Right cardiac atrium (tissue), 5 donors: ENCODE data around the gene MYO10. TPM values are rescaled to one million over a fixed set of nuclear protein-coding genes. Genes with fewer than 3 reads are reported as not detected.

ENCODE experiments used
- ATAC-seq, 2 donors: fragments of 200-7000 bp; cut with Tn5 transposase; one replicate each; pipeline versions ENCODE4 v1.8.0 to v1.9.1; 2020; ENCODE audit warnings: moderate library complexity in 2 of 2, mild to moderate bottlenecking in 1 of 2
- DNase-seq, 3 donors: peaks; one replicate each; pipeline ENCODE4 v3.0.0-alpha.2; 2020
- H3K27ac ChIP-seq: one replicate; pipeline ENCODE4 v1.5.1; 2013; ENCODE audit warnings: mild to moderate bottlenecking, low read length, control low read depth, moderate library complexity
- H3K27me3 ChIP-seq: one replicate; pipeline ENCODE4 v1.6.1; 2013; ENCODE audit not compliant: control insufficient read depth, insufficient read depth
- H3K4me1 ChIP-seq: one replicate; pipeline ENCODE4 v1.6.1; 2013; ENCODE audit warnings: low read length; ENCODE audit not compliant: control insufficient read depth, insufficient read depth
- H3K4me3 ChIP-seq: one replicate; pipeline ENCODE4 v1.5.1; 2013; ENCODE audit warnings: low read length, control low read depth
- H3K9me3 ChIP-seq: one replicate; pipeline ENCODE4 v1.6.1; 2013; ENCODE audit warnings: low read length; ENCODE audit not compliant: control insufficient read depth
- WGBS: extraction: QIAGEN DNeasy Blood & Tissue Kit; methylation state at CpG from one replicate; pipeline ENCODE4 v1.1.7; 2013; 5-methylcytosine and 5-hydroxymethylcytosine counted together
- intact Hi-C, 4 donors: fragments of 100-400 bp; cut with DNase I; formaldehyde crosslinking; loops; one replicate each; pipeline versions ENCODE4 v1.11.0 to v1.14.0; 2022 to 2023
- polyA plus RNA-seq: library from polyadenylated mRNA; stranded (reverse); fragments of 200-250 nt; gene quantifications from one replicate; pipeline ENCODE4 v1.2.3, GENCODE V29; 2013
- total RNA-seq, 4 donors: library from RNA; stranded (reverse); fragmentation: NEBNext Ultra II Directional; extraction: Animal tissue kit (Norgen Biotek cat#: 25700); gene quantifications; one replicate each; pipeline ENCODE4 v1.2.1, GENCODE V29; 2021
- donor health status: healthy with polysubstance abuse.
- donor health status: DM: no; HTN: yes; CAD: no.
- donor health status: DM: no; HTN: no; CAD: no.
- donor health status: DM: no; HTN: yes; CAD: no; lungs with severe emphysema.
- donor health status: DM: yes; HTN: yes; CAD: no.

Gene MYO10
- total and polyA plus RNA-seq, 5 donors = 2.1 to 4.3 (median 3.1) TPM

- Histone ChIP-seq H3K27ac (peak overlapping the region; percentile 32), H3K4me3 (no peak overlapping the region), H3K27me3 (no peaks in the 10 kb centered on the region), H3K9me3 (no peaks in the 10 kb centered on the region), H3K4me1 (peaks cover 9% of the 10 kb centered on the region)
- ATAC-seq (no peak), DNase-seq (no peak)
- intact Hi-C loops = no loop called here
- 79% methylated on average over 8 of the region's 8 CpGs for WGBS
Measured at GRCh38 chr5:16886793-16887345, 49.2 kb downstream of the MYO10 start.

GRCh38 chr5:16886366-16886736 lies 49.7 kb downstream of the MYO10 start:
- Histone ChIP-seq H3K4me3 (no peak overlapping the region), H3K9me3 (no peaks in the 10 kb centered on the region), H3K27me3 (no peaks in the 10 kb centered on the region), H3K27ac (peak overlapping the region; percentile 32), H3K4me1 (peaks cover 9% of the 10 kb centered on the region)
- ATAC-seq (peak; percentile 32 to 36), DNase-seq (peak in 1 of 3 donors; percentile 21)
- intact Hi-C loops = no loop called here
- WGBS = 54% methylated on average over 7 of the region's 7 CpGs

- Histone ChIP-seq H3K4me1 (peaks cover 9% of the 10 kb centered on the region), H3K9me3 (no peaks in the 10 kb centered on the region), H3K27me3 (no peaks in the 10 kb centered on the region), H3K27ac (peak overlapping the region; percentile 48), H3K4me3 (no peak overlapping the region)
- DNase-seq (no peak), ATAC-seq (peak; percentile 31 to 43)
- intact Hi-C loops = no loop called here
- WGBS = 73% methylated on average over 13 of the region's 13 CpGs
Measured at GRCh38 chr5:16885635-16886365, 50.3 kb downstream of the MYO10 start.

- Histone ChIP-seq H3K4me3 (no peak overlapping the region), H3K27ac (no peak overlapping the region), H3K27me3 (no peaks in the 10 kb centered on the region), H3K9me3 (no peaks in the 10 kb centered on the region), H3K4me1 (peaks cover 9% of the 10 kb centered on the region)
- DNase-seq (no peak), ATAC-seq (no peak)
- 76% methylated on average over 4 of the region's 4 CpGs for WGBS
- intact Hi-C loops = no loop called here
Measured at GRCh38 chr5:16884595-16884994, 51.5 kb downstream of the MYO10 start.

- ATAC-seq (no peak), DNase-seq (no peak)
- WGBS = 86% methylated on average over 6 of the region's 6 CpGs
- H3K9me3 ChIP-seq = no peaks in the 10 kb centered on the region
- intact Hi-C loops = no loop called here
- no peaks in the 10 kb centered on the region for H3K27me3 ChIP-seq
- H3K4me3 ChIP-seq = no peak overlapping the region
- no peak overlapping the region for H3K27ac ChIP-seq
- H3K4me1 ChIP-seq = peaks cover 9% of the 10 kb centered on the region
Measured at GRCh38 chr5:16883806-16884205, 52.3 kb downstream of the MYO10 start.

GRCh38 chr5:16883176-16883575 lies 52.9 kb downstream of the MYO10 start:
- Histone ChIP-seq H3K27ac (no peak overlapping the region), H3K27me3 (no peaks in the 10 kb centered on the region), H3K4me1 (peaks cover 9% of the 10 kb centered on the region), H3K4me3 (no peak overlapping the region), H3K9me3 (peaks cover 3% of the 10 kb centered on the region)
- intact Hi-C loops = no loop called here
- ATAC-seq (no peak), DNase-seq (no peak)
- 96% methylated on average over 6 of the region's 6 CpGs for WGBS

GRCh38 chr5:16881251-16881650 lies 54.8 kb downstream of the MYO10 start:
- H3K27ac ChIP-seq = no peak overlapping the region
- peaks cover 3% of the 10 kb centered on the region for H3K9me3 ChIP-seq
- DNase-seq = no peak
- intact Hi-C loops = no loop called here
- no peak overlapping the region for H3K4me3 ChIP-seq
- ATAC-seq = no peak
- peaks cover 6% of the 10 kb centered on the region for H3K4me1 ChIP-seq
- WGBS = 74% methylated on average over 3 of the region's 3 CpGs
- no peaks in the 10 kb centered on the region for H3K27me3 ChIP-seq

- Histone ChIP-seq H3K4me3 (no peak overlapping the region), H3K27me3 (no peaks in the 10 kb centered on the region), H3K4me1 (peaks cover 1% of the 10 kb centered on the region), H3K9me3 (peaks cover 3% of the 10 kb centered on the region), H3K27ac (no peak overlapping the region)
- ATAC-seq (no peak), DNase-seq (no peak)
- 55% methylated on average over 3 of the region's 3 CpGs for WGBS
- intact Hi-C loops = no loop called here
Measured at GRCh38 chr5:16880547-16880946, 55.5 kb downstream of the MYO10 start.

- H3K9me3 ChIP-seq = peaks cover 3% of the 10 kb centered on the region
- ATAC-seq (no peak), DNase-seq (no peak)
- WGBS = 92% methylated on average over 13 of the region's 13 CpGs
- intact Hi-C loops = no loop called here
- no peaks in the 10 kb centered on the region for H3K27me3 ChIP-seq
- no peak overlapping the region for H3K4me3 ChIP-seq
- H3K27ac ChIP-seq = no peak overlapping the region
- H3K4me1 ChIP-seq = peaks cover 1% of the 10 kb centered on the region
Measured at GRCh38 chr5:16879650-16880049, 56.4 kb downstream of the MYO10 start.

- intact Hi-C loops = no loop called here
- DNase-seq (no peak), ATAC-seq (no peak)
- Histone ChIP-seq H3K4me1 (no peaks in the 10 kb centered on the region), H3K4me3 (no peak overlapping the region), H3K9me3 (peaks cover 3% of the 10 kb centered on the region), H3K27ac (no peak overlapping the region), H3K27me3 (no peaks in the 10 kb centered on the region)
- WGBS = 98% methylated on average over 1 of the region's 1 CpG
Measured at GRCh38 chr5:16879191-16879590, 56.9 kb downstream of the MYO10 start.

- Histone ChIP-seq H3K27ac (no peak overlapping the region), H3K4me1 (no peaks in the 10 kb centered on the region), H3K27me3 (no peaks in the 10 kb centered on the region), H3K4me3 (no peak overlapping the region), H3K9me3 (peaks cover 3% of the 10 kb centered on the region)
- intact Hi-C loops = no loop called here
- ATAC-seq = no peak
- 84% methylated on average over 9 of the region's 9 CpGs for WGBS
- DNase-seq = no peak
Measured at GRCh38 chr5:16877267-16877935, 58.7 kb downstream of the MYO10 start.
